ENCODE measurements around the gene SRGAP2B.
"Not testable (repeated sequence)": the region's sequence is repeated elsewhere in the genome, so short reads cannot be mapped to it uniquely, and the experiment has no call there.

Gene SRGAP2B

GRCh38 chr1:144922785-144923184 is 172.3 kb downstream of the SRGAP2B start:
- H3K9ac ChIP-seq (ENCODE audit: low read depth, low read length); H3K4me3 ChIP-seq (ENCODE audit: low read length); H3K4me1 ChIP-seq (ENCODE audit: insufficient read depth, low read length); H3K27me3 ChIP-seq (ENCODE audit: insufficient read depth, low read length); H3K36me3 ChIP-seq (ENCODE audit: insufficient read depth, low read depth, low read length); H3K9me3 ChIP-seq (ENCODE audit: insufficient read depth, low read depth, low read length); H3K27ac ChIP-seq (ENCODE audit: low read length): not testable (repeated sequence)

GRCh38 chr1:144919106-144919505 is 176.0 kb downstream of the SRGAP2B start:
- H3K27me3 ChIP-seq (ENCODE audit: insufficient read depth, low read length); H3K4me3 ChIP-seq (ENCODE audit: low read length): not testable (repeated sequence)

GRCh38 chr1:144918027-144918603 is 177.0 kb downstream of the SRGAP2B start:
- H3K9ac ChIP-seq (ENCODE audit: low read depth, low read length); H3K27me3 ChIP-seq (ENCODE audit: insufficient read depth, low read length); H3K9me3 ChIP-seq (ENCODE audit: insufficient read depth, low read depth, low read length); H3K36me3 ChIP-seq (ENCODE audit: insufficient read depth, low read depth, low read length); H3K4me3 ChIP-seq (ENCODE audit: low read length); H3K27ac ChIP-seq (ENCODE audit: low read length); H3K4me1 ChIP-seq (ENCODE audit: insufficient read depth, low read length): not testable (repeated sequence)

More at GRCh38 chr1:144919106-144919505, 176.0 kb downstream of the SRGAP2B start:
- H3K9ac ChIP-seq (ENCODE audit: low read depth, low read length); H3K9me3 ChIP-seq (ENCODE audit: insufficient read depth, low read depth, low read length); H3K27ac ChIP-seq (ENCODE audit: low read length); H3K4me1 ChIP-seq (ENCODE audit: insufficient read depth, low read length); H3K36me3 ChIP-seq (ENCODE audit: insufficient read depth, low read depth, low read length): not testable (repeated sequence)

DNA sequence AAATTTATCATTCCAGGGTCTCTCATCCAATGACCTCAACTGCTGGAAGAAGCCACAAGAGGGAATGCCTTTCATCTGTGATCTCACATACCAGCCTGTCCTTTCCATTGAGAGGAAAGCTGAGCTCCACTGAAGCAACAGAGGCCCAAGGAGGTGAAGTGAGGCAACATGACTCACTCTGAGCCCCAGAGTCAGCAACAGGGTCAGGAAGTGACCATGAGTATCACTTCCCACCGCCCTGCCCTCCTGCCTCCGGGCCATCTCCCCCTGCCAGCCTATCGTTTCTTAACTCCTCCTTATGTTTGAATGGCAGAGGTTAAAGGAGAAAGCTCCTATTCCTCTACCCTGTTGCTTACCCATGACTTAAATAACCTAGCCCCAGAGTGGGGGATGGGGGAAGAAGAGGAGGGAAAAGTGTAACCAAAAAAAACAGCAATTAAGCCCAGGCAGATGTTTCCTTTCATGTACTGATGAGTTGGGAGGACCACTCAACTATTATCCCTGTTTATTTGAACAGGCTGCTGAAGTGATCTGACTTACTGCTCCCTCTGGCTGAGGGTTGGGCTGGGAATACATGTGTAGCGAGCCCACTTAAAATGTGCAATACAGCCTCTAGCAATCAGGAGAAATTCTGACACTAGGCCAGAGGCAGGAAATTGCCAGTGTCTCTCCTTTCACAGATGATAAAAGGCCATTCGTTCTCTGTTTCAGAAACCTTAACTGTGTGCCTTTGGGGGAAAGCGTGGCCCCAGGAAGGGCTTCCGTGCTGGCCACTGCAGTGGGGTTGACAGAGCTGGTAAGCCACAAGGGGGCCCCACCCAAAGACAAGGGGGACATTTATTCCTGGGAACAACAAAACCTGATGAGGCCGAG is 177.7 kb downstream of the SRGAP2B start:
- H3K27ac ChIP-seq (ENCODE audit: low read length); H3K4me1 ChIP-seq (ENCODE audit: insufficient read depth, low read length); H3K4me3 ChIP-seq (ENCODE audit: low read length); H3K9ac ChIP-seq (ENCODE audit: low read depth, low read length); H3K36me3 ChIP-seq (ENCODE audit: insufficient read depth, low read depth, low read length); H3K27me3 ChIP-seq (ENCODE audit: insufficient read depth, low read length); H3K9me3 ChIP-seq (ENCODE audit: insufficient read depth, low read depth, low read length): not testable (repeated sequence)

GRCh38 chr1:144913977-144914734 is 181.0 kb downstream of the SRGAP2B start:
- not testable (repeated sequence) for H3K4me3 ChIP-seq (ENCODE audit: low read length); H3K36me3 ChIP-seq (ENCODE audit: insufficient read depth, low read depth, low read length); H3K4me1 ChIP-seq (ENCODE audit: insufficient read depth, low read length); H3K27me3 ChIP-seq (ENCODE audit: insufficient read depth, low read length); H3K9me3 ChIP-seq (ENCODE audit: insufficient read depth, low read depth, low read length); H3K9ac ChIP-seq (ENCODE audit: low read depth, low read length); H3K27ac ChIP-seq (ENCODE audit: low read length)

GRCh38 chr1:144913458-144913857 is 181.7 kb downstream of the SRGAP2B start:
- not testable (repeated sequence) for H3K9ac ChIP-seq (ENCODE audit: low read depth, low read length); H3K9me3 ChIP-seq (ENCODE audit: insufficient read depth, low read depth, low read length); H3K4me1 ChIP-seq (ENCODE audit: insufficient read depth, low read length)

GRCh38 chr1:144910729-144911128 is 184.4 kb downstream of the SRGAP2B start:
- H3K4me3 ChIP-seq (ENCODE audit: low read length); H3K4me1 ChIP-seq (ENCODE audit: insufficient read depth, low read length); H3K36me3 ChIP-seq (ENCODE audit: insufficient read depth, low read depth, low read length); H3K9me3 ChIP-seq (ENCODE audit: insufficient read depth, low read depth, low read length); H3K27ac ChIP-seq (ENCODE audit: low read length); H3K27me3 ChIP-seq (ENCODE audit: insufficient read depth, low read length); H3K9ac ChIP-seq (ENCODE audit: low read depth, low read length): not testable (repeated sequence)

More at GRCh38 chr1:144913458-144913857, 181.7 kb downstream of the SRGAP2B start:
- not testable (repeated sequence) for H3K27me3 ChIP-seq (ENCODE audit: insufficient read depth, low read length); H3K36me3 ChIP-seq (ENCODE audit: insufficient read depth, low read depth, low read length); H3K4me3 ChIP-seq (ENCODE audit: low read length); H3K27ac ChIP-seq (ENCODE audit: low read length)

DNA sequence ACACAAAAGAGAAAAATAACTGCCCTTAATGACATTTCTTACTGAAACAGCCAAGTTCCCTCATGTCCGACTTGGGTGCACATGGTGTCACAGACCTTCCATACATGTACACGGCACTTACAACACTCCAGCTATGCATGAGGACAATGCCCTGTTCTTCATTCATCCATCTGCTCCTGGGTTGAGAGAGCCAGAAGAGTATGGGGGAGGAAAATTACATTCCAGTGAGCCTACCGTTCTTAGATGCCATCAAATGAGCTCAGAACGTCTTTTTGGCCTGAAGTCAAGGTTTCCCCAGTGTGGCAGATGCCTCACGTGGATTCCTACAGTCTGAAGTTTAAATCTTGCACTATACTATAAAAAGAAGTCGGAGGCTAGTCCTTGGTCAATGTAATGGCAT is 194.3 kb downstream of the SRGAP2B start:
- H3K36me3 ChIP-seq (ENCODE audit: insufficient read depth, low read depth, low read length); H3K4me1 ChIP-seq (ENCODE audit: insufficient read depth, low read length); H3K27me3 ChIP-seq (ENCODE audit: insufficient read depth, low read length); H3K4me3 ChIP-seq (ENCODE audit: low read length); H3K9me3 ChIP-seq (ENCODE audit: insufficient read depth, low read depth, low read length); H3K27ac ChIP-seq (ENCODE audit: low read length); H3K9ac ChIP-seq (ENCODE audit: low read depth, low read length): not testable (repeated sequence)

GRCh38 chr1:144894454-144895201 is 200.5 kb downstream of the SRGAP2B start:
- not testable (repeated sequence) for H3K27me3 ChIP-seq (ENCODE audit: insufficient read depth, low read length); H3K4me3 ChIP-seq (ENCODE audit: low read length); H3K9me3 ChIP-seq (ENCODE audit: insufficient read depth, low read depth, low read length); H3K36me3 ChIP-seq (ENCODE audit: insufficient read depth, low read depth, low read length); H3K4me1 ChIP-seq (ENCODE audit: insufficient read depth, low read length); H3K27ac ChIP-seq (ENCODE audit: low read length); H3K9ac ChIP-seq (ENCODE audit: low read depth, low read length)

DNA sequence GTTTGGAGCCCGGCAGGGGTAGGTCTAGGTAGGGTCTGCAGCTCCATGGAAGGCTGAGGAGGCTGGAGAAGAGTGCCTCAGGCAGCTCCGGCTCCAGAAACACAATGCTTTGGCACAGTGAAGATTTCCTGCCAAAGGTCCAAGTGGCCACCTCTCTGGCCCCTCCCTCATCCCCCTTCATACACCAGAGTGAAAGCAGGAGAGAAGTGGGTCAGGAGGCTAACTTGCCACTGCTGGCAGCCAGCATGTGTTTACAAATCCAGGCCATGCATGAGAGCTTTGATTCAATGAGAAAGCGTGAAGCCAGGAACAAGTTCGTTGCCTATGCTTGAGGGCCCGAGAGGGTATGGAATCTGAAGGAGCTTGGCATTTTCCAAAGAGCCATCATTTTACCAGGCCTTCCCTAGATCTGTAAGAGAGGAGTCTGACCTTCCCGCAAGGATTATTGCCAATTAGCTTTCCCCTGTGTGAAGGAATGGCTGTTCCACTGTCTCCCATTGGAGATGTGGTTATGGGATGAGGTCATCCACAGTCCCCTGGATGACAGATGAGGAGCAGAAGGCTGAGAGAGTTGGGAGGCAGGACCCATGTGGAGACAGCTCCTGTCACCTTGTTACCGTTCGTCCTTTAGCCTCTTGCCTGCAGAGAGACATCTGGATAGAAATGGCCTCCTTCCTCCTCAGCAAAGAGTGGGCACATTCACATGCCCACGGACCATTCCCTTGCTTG is 201.3 kb downstream of the SRGAP2B start:
- H3K9me3 ChIP-seq (ENCODE audit: insufficient read depth, low read depth, low read length); H3K27me3 ChIP-seq (ENCODE audit: insufficient read depth, low read length); H3K9ac ChIP-seq (ENCODE audit: low read depth, low read length): not testable (repeated sequence)

GRCh38 chr1:144893062-144893461 is 202.1 kb downstream of the SRGAP2B start:
- not testable (repeated sequence) for H3K4me3 ChIP-seq (ENCODE audit: low read length); H3K27me3 ChIP-seq (ENCODE audit: insufficient read depth, low read length); H3K36me3 ChIP-seq (ENCODE audit: insufficient read depth, low read depth, low read length); H3K4me1 ChIP-seq (ENCODE audit: insufficient read depth, low read length); H3K27ac ChIP-seq (ENCODE audit: low read length); H3K9ac ChIP-seq (ENCODE audit: low read depth, low read length); H3K9me3 ChIP-seq (ENCODE audit: insufficient read depth, low read depth, low read length)

More for the DNA sequence above, 201.3 kb downstream of the SRGAP2B start:
- not testable (repeated sequence) for H3K27ac ChIP-seq (ENCODE audit: low read length); H3K36me3 ChIP-seq (ENCODE audit: insufficient read depth, low read depth, low read length); H3K4me3 ChIP-seq (ENCODE audit: low read length); H3K4me1 ChIP-seq (ENCODE audit: insufficient read depth, low read length)

Measured in iPS-20b (cell line).